OCI-LY1 (cell line): ENCODE measurements around the gene DOCK1.

Source experiments
- CTCF ChIP-seq: fragments of 200-600 bp; sonication (generic), shearing (Covaris generic); IDR thresholded peaks from 2 replicates; pipeline ENCODE4 v1.5.1; 2017; ENCODE audit warnings: mild to moderate bottlenecking, antibody characterized with exemption, low read length, moderate library complexity, mixed read lengths
- EZH2 ChIP-seq: fragments of 200-600 bp; sonication (generic), shearing (Covaris generic); IDR thresholded peaks from 2 replicates; pipeline ENCODE4 v1.8.0; 2017; ENCODE audit warnings: borderline replicate concordance, mixed run types, mild to moderate bottlenecking, antibody characterized with exemption, low read length, moderate library complexity, mixed read lengths

DNA sequence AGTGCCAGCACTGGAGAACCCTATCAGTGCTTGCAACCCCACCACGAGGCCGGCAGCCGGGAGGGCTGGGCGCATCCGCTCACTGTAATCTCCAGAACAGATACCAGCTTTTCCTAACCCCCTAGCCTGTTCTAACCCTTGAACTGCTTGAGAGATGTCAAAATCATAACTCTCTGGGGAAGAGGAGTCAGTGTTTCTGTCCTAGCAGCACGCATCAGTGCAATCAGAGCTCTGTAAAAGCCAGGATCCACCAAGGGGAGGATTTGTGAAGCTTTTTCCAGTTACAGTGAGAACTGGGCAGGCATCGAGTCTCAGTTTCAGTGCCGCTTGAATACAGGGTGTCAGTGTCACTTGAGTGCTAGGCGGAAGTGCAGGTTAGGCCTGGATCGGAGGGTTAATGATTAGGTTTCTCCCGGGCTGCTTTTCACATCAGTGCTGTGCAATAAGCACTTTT, 395.7 kb downstream of the DOCK1 start:
- TF ChIP-seq CTCF (no peak), EZH2 (no peak)
